H1 (cell line): ENCODE results near the gene LRRC2. TPM values are rescaled to one million over a fixed set of nuclear protein-coding genes. Genes with fewer than 3 reads are reported as not detected.

ENCODE experiments used
- CTCF ChIA-PET: fragments of 300-600 bp; sonication (Branson Sonifier 250); formaldehyde crosslinking; loops from one replicate; lab custom pipeline; 2021; ENCODE audit not compliant: partially characterized antibody; lab: Charles Lee
- POLR2A ChIA-PET: fragments of 300-600 bp; sonication (Branson Sonifier 250); formaldehyde crosslinking; loops from one replicate; lab custom pipeline; 2021; ENCODE audit warnings: inconsistent platforms; ENCODE audit not compliant: partially characterized antibody; lab: Charles Lee
- DNase-seq, 2 experiments: peaks; one replicate each; pipeline versions ENCODE4 v3.0.0 to v3.0.0-alpha.2; 2010 to 2022; ENCODE audit warnings: low spot score in 2 of 2, low read depth in 1 of 2, mixed read lengths in 1 of 2
- FAIRE-seq: peaks from 2 replicates; lab custom pipeline; 2011; peaks lifted over from hg19 to GRCh38; lab: Jason Lieb, UNC
- H2AFZ ChIP-seq: 2 replicates; pipeline ENCODE4 v1.8.1; 2012; ENCODE audit warnings: low read length, inconsistent platforms
- H2AK5ac ChIP-seq: 2 replicates; pipeline ENCODE4 v1.6.1; 2013; ENCODE audit warnings: low read depth, low read length
- H2BK120ac ChIP-seq: replicated peaks from 2 replicates; pipeline ENCODE3; 2013; ENCODE audit warnings: low read depth, low read length, inconsistent platforms
- H2BK12ac ChIP-seq: 2 replicates; pipeline ENCODE4 v1.6.1; 2013; ENCODE audit warnings: low read depth, low read length
- H2BK15ac ChIP-seq: 2 replicates; pipeline ENCODE4 v1.6.1; 2013; ENCODE audit warnings: low read length
- H2BK20ac ChIP-seq: 2 replicates; pipeline ENCODE4 v1.6.1; 2013; ENCODE audit warnings: low read length
- H2BK5ac ChIP-seq: 2 replicates; pipeline ENCODE4 v1.6.1; 2013; ENCODE audit warnings: low read depth, low read length
- H3K14ac ChIP-seq: 2 replicates; pipeline ENCODE4 v1.6.1; 2013; ENCODE audit warnings: inconsistent platforms; ENCODE audit not compliant: insufficient read length
- H3K18ac ChIP-seq: 2 replicates; pipeline ENCODE4 v1.6.1; 2013; ENCODE audit warnings: low read length; ENCODE audit errors: extremely low read depth
- H3K23ac ChIP-seq: 2 replicates; pipeline ENCODE4 v1.6.1; 2013; ENCODE audit warnings: inconsistent platforms; ENCODE audit not compliant: insufficient read length
- H3K23me2 ChIP-seq: 2 replicates; pipeline ENCODE4 v1.6.1; 2013; ENCODE audit warnings: low read depth, low read length
- H3K27ac ChIP-seq: 2 replicates; pipeline ENCODE4 v1.6.1; 2011; ENCODE audit warnings: low read depth, low read length, inconsistent platforms
- H3K27me3 ChIP-seq, 4 experiments: replicated peaks in 1 of 4; 1 replicate in 1 of 4; 2 replicates in 3 of 4; pipeline versions ENCODE4 v1.6.1 to v1.8.1; 2011 to 2013; ENCODE audit warnings: low read length in 3 of 4, mild to moderate bottlenecking in 3 of 4, inconsistent platforms in 2 of 4, mixed read lengths in 2 of 4, moderate library complexity in 1 of 4; ENCODE audit not compliant: control insufficient read depth in 3 of 4, insufficient read depth in 3 of 4; ENCODE audit errors: extremely low read depth in 1 of 4
- H3K36me3 ChIP-seq, 4 experiments: 2 replicates each; pipeline versions ENCODE4 v1.6.1 to v1.8.1; 2011 to 2013; ENCODE audit warnings: mild to moderate bottlenecking in 4 of 4, low read length in 3 of 4, moderate library complexity in 2 of 4, control low read depth in 1 of 4, inconsistent platforms in 1 of 4; ENCODE audit not compliant: insufficient read depth in 4 of 4, control insufficient read depth in 2 of 4
- H3K4ac ChIP-seq: replicated peaks from 2 replicates; pipeline ENCODE3; 2013; ENCODE audit warnings: low read length, low read depth, mixed read lengths, inconsistent platforms; ENCODE audit not compliant: insufficient read length
- H3K4me1 ChIP-seq, 4 experiments: replicated peaks in 1 of 4; 1 replicate in 1 of 4; 2 replicates in 3 of 4; pipeline versions ENCODE4 v1.6.1 to v1.8.1; 2011 to 2013; ENCODE audit warnings: low read length in 3 of 4, inconsistent platforms in 2 of 4, mixed read lengths in 1 of 4; ENCODE audit not compliant: insufficient read depth in 4 of 4, control insufficient read depth in 3 of 4
- H3K4me2 ChIP-seq, 2 experiments: 2 replicates each; pipeline versions ENCODE4 v1.6.1 to v1.8.1; 2011 to 2013; ENCODE audit warnings: low read depth in 2 of 2, low read length in 2 of 2, control low read depth in 1 of 2, inconsistent platforms in 1 of 2, mild to moderate bottlenecking in 1 of 2; ENCODE audit not compliant: insufficient read depth in 1 of 2
- H3K4me3 ChIP-seq, 4 experiments: fragments of 200-600, 300-600 bp in 1 of 4; sonication (generic), shearing (Covaris generic), sonication (Bioruptor Twin) in 1 of 4; 2 replicates each; pipeline versions ENCODE4 v1.5.1 to v1.8.1; 2011 to 2016; ENCODE audit warnings: low read length in 4 of 4, low read depth in 3 of 4, control low read depth in 2 of 4, inconsistent platforms in 2 of 4, mild to moderate bottlenecking in 2 of 4, mixed read lengths in 1 of 4, moderate library complexity in 1 of 4; ENCODE audit not compliant: insufficient read depth in 2 of 4; ENCODE audit errors: extremely low read depth in 1 of 4
- H3K56ac ChIP-seq: replicated peaks from 2 replicates; pipeline ENCODE3; 2013; ENCODE audit warnings: low read depth, mild to moderate bottlenecking, mixed read lengths, low read length, inconsistent platforms; ENCODE audit not compliant: insufficient read length
- H3K79me1 ChIP-seq: 2 replicates; pipeline ENCODE4 v1.6.1; 2013; ENCODE audit warnings: low read depth, low read length, control low read depth
- H3K79me2 ChIP-seq, 2 experiments: 2 replicates each; pipeline versions ENCODE4 v1.6.1 to v1.8.1; 2012 to 2013; ENCODE audit warnings: low read length in 2 of 2, mild to moderate bottlenecking in 2 of 2, inconsistent platforms in 1 of 2; ENCODE audit not compliant: insufficient read depth in 2 of 2, control insufficient read depth in 1 of 2
- H3K9ac ChIP-seq, 4 experiments: replicated peaks in 1 of 4; 1 replicate in 1 of 4; 2 replicates in 3 of 4; pipeline versions ENCODE4 v1.6.1 to v1.8.1; 2011 to 2013; ENCODE audit warnings: low read depth in 3 of 4, low read length in 3 of 4, control low read depth in 2 of 4, mild to moderate bottlenecking in 2 of 4, moderate library complexity in 2 of 4, inconsistent platforms in 1 of 4; ENCODE audit errors: extremely low read depth in 1 of 4
- H3K9me3 ChIP-seq, 2 experiments: 2 replicates each; pipeline versions ENCODE4 v1.6.1 to v1.8.1; 2012 to 2013; ENCODE audit warnings: mild to moderate bottlenecking in 2 of 2, moderate library complexity in 2 of 2, control low read depth in 1 of 2, inconsistent platforms in 1 of 2, low read depth in 1 of 2, low read length in 1 of 2, mixed read lengths in 1 of 2; ENCODE audit not compliant: insufficient read depth in 2 of 2
- H4K20me1 ChIP-seq, 2 experiments: replicated peaks in 1 of 2; 2 replicates each; pipeline versions ENCODE3 to v1.8.1; 2011 to 2013; ENCODE audit warnings: inconsistent platforms in 2 of 2, low read length in 2 of 2, mild to moderate bottlenecking in 1 of 2; ENCODE audit not compliant: insufficient read depth in 2 of 2, control insufficient read depth in 1 of 2
- H4K5ac ChIP-seq: 2 replicates; pipeline ENCODE4 v1.6.1; 2013; ENCODE audit warnings: low read length, low read depth, mixed read lengths, inconsistent platforms; ENCODE audit not compliant: insufficient read length
- H4K8ac ChIP-seq: 2 replicates; pipeline ENCODE4 v1.8.0; 2013; ENCODE audit warnings: mild to moderate bottlenecking, moderate library complexity, low read length, inconsistent platforms; ENCODE audit not compliant: insufficient read depth; ENCODE audit errors: extremely low read depth
- H4K91ac ChIP-seq: replicated peaks from 2 replicates; pipeline ENCODE3; 2013; ENCODE audit warnings: low read length, mixed read lengths, inconsistent platforms; ENCODE audit not compliant: insufficient read length
- BACH1 ChIP-seq: IDR thresholded peaks from 2 replicates; pipeline ENCODE4 v1.6.1; 2012; ENCODE audit warnings: low read length, improper control_type of control experiment
- BRCA1 ChIP-seq: IDR thresholded peaks from 2 replicates; pipeline ENCODE4 v1.6.1; 2012; ENCODE audit warnings: low read depth, low read length, improper control_type of control experiment
- CEBPB ChIP-seq: IDR thresholded peaks from 2 replicates; pipeline ENCODE4 v1.6.1; 2012; ENCODE audit warnings: low read depth, low read length
- FOSL1 ChIP-seq: IDR thresholded peaks from 2 replicates; pipeline ENCODE4 v1.6.1; 2011; ENCODE audit warnings: mild to moderate bottlenecking, low read depth, low read length, moderate library complexity; ENCODE audit not compliant: insufficient read depth
- JUND ChIP-seq: IDR thresholded peaks from 2 replicates; pipeline ENCODE4 v1.6.1; 2011; ENCODE audit warnings: mild to moderate bottlenecking, improper control_type of control experiment, low read length
- KDM1A ChIP-seq: fragments of 200-600, 300-600 bp; sonication (generic); IDR thresholded peaks from 2 replicates; pipeline ENCODE4 v1.7.1; 2016; ENCODE audit warnings: mild to moderate bottlenecking, low read length, borderline replicate concordance
- PHF8 ChIP-seq: fragments of 200-600 bp; sonication (generic); conservative IDR thresholded peaks from 2 replicates; pipeline ENCODE4 v1.7.1; 2012; ENCODE audit warnings: low read depth, mild to moderate bottlenecking, inconsistent platforms, low read length, moderate library complexity
- POLR2A ChIP-seq, 2 experiments: IDR thresholded peaks; 1 replicate in 1 of 2; 2 replicates in 1 of 2; pipeline ENCODE4 v1.6.1; 2011; ENCODE audit warnings: low read depth in 2 of 2, low read length in 2 of 2, mild to moderate bottlenecking in 2 of 2; ENCODE audit errors: control extremely low read depth in 1 of 2
- POLR2AphosphoS5 ChIP-seq: IDR thresholded peaks from 2 replicates; pipeline ENCODE4 v1.6.1; 2011; ENCODE audit warnings: low read depth, low read length
- POU5F1 ChIP-seq: IDR thresholded peaks from 2 replicates; pipeline ENCODE4 v1.6.1; 2011; ENCODE audit warnings: low read depth, mild to moderate bottlenecking, low read length, moderate library complexity
- RFX5 ChIP-seq: IDR thresholded peaks from 2 replicates; pipeline ENCODE4 v1.6.1; 2011; ENCODE audit warnings: low read depth, low read length, improper control_type of control experiment, borderline replicate concordance
- SP1 ChIP-seq: IDR thresholded peaks from 2 replicates; pipeline ENCODE4 v1.6.1; 2011; ENCODE audit warnings: low read depth, low read length
- SP4 ChIP-seq: IDR thresholded peaks from 2 replicates; pipeline ENCODE4 v1.6.1; 2012; ENCODE audit warnings: low read length, inconsistent platforms
- SRF ChIP-seq: IDR thresholded peaks from 2 replicates; pipeline ENCODE4 v1.6.1; 2011; ENCODE audit warnings: mild to moderate bottlenecking, low read depth, low read length, moderate library complexity
- SUZ12 ChIP-seq: fragments of 200-600 bp; sonication (generic); IDR thresholded peaks from 2 replicates; pipeline ENCODE4 v1.6.1; 2012; ENCODE audit warnings: mild to moderate bottlenecking, inconsistent platforms, low read length, moderate library complexity, mixed read lengths
- TCF12 ChIP-seq: IDR thresholded peaks from 2 replicates; pipeline ENCODE4 v1.6.1; 2011; ENCODE audit warnings: low read depth, mild to moderate bottlenecking, low read length
- YY1 ChIP-seq: IDR thresholded peaks from 2 replicates; pipeline ENCODE4 v1.6.1; 2011; ENCODE audit warnings: low read depth, mild to moderate bottlenecking, low read length
- WGBS, 2 experiments: shearing (Covaris generic) in 1 of 2; methylation state at CpG; one replicate each; pipeline versions ENCODE4 v1.1.6 to v1.1.7; 2013 to 2015; ENCODE audit warnings: low lambda C conversion rate in 2 of 2, mixed read lengths in 2 of 2, inconsistent platforms in 1 of 2, low coverage in 1 of 2, missing lambda C conversion rate in 1 of 2; ENCODE audit not compliant: insufficient replicate concordance in 2 of 2, insufficient coverage in 1 of 2, insufficient read length in 1 of 2; ENCODE audit errors: extremely low coverage in 1 of 2, missing lambda C conversion rate in 1 of 2; 5-methylcytosine and 5-hydroxymethylcytosine counted together
- polyA plus RNA-seq, 7 experiments: library from polyadenylated mRNA; depleted of rRNA in 3 of 7; stranded (reverse) in 5 of 7; unstranded in 2 of 7; fragments of >200 nt in 5 of 7; fragments of 200-250 nt in 2 of 7; gene quantifications; 1 replicate in 5 of 7; 2 replicates in 1 of 7; 4 replicates in 1 of 7; pipeline versions ENCODE4 v1.2.1 to v1.2.3, GENCODE V29; 2011 to 2013; ENCODE audit warnings: missing spikeins in 2 of 7, mixed read lengths in 2 of 7
- total RNA-seq: library from RNA; stranded (reverse); fragmentation: NEBNext Ultra II Directional; extraction: Animal tissue kit (Norgen Biotek cat#: 25700); gene quantifications from 2 replicates; pipeline ENCODE4 v1.2.1, GENCODE V29; 2021

Gene LRRC2
- total and polyA plus RNA-seq, 2 of the 8 experiments (the other 6 are each of a cell fraction or from before 2014, with no cell fraction given) = 1.4 to 6.4 TPM

- no peak overlapping the region for H3K4me2 ChIP-seq
- no peaks in the 10 kb centered on the region; a peak in 1 of 7 replicates for H3K27me3 ChIP-seq
- H2AFZ ChIP-seq = no peak overlapping the region
- no peak overlapping the region for H2AK5ac ChIP-seq
- H3K4me3 ChIP-seq = no peak overlapping the region
- H3K9ac ChIP-seq = no peak overlapping the region
- no peak overlapping the region for H3K4ac ChIP-seq
- no peak overlapping the region for H4K5ac ChIP-seq
- CTCF ChIA-PET = interaction anchor here (1.0 to 3.9 kb wide), 5 partner anchors 11 to 207 kb away, joined by 3 to 11 read pairs (median 3); no protein-coding TSS in a partner anchor
- no peak overlapping the region for H2BK15ac ChIP-seq
- H3K79me1 ChIP-seq = no peaks in the 10 kb centered on the region
- H2BK20ac ChIP-seq = no peak overlapping the region
- POLR2A ChIA-PET = interaction anchor here (2.2 kb wide), 1 partner anchor 110 kb away, joined by 7 read pairs; no protein-coding TSS in a partner anchor
- H4K8ac ChIP-seq = no peak overlapping the region
- no peak overlapping the region for H2BK5ac ChIP-seq
- H3K4me1 ChIP-seq = no peaks in the 10 kb centered on the region
- no peaks in the 10 kb centered on the region for H3K9me3 ChIP-seq
- H3K18ac ChIP-seq = no peak overlapping the region
- DNase-seq (no peak), FAIRE-seq (no peak)
- no peak overlapping the region for H3K14ac ChIP-seq
- no peak overlapping the region for H3K27ac ChIP-seq
- H4K91ac ChIP-seq = no peak overlapping the region
- H2BK12ac ChIP-seq = no peak overlapping the region
- H3K79me2 ChIP-seq = no peaks in the 10 kb centered on the region
- H3K36me3 ChIP-seq = no peaks in the 10 kb centered on the region
- H2BK120ac ChIP-seq = no peak overlapping the region
- H3K23ac ChIP-seq = no peak overlapping the region
- H4K20me1 ChIP-seq = no peaks in the 10 kb centered on the region
- 92% methylated on average over 4 of the region's 4 CpGs; no CpG with 5 or more reads in 1 of the 2 experiments for WGBS, 2 experiments
- peaks cover 2% of the 10 kb centered on the region; the same call in 1 of the 2 replicates for H3K23me2 ChIP-seq
- H3K56ac ChIP-seq = no peak overlapping the region
- TF ChIP-seq SUZ12 (no peak), BACH1 (no peak), POLR2AphosphoS5 (no peak), SRF (no peak), YY1 (no peak), JUND (no peak), BRCA1 (no peak), KDM1A (no peak), SP4 (no peak), CEBPB (no peak), SP1 (no peak), POU5F1 (no peak), POLR2A (IDR thresholded peaks at IDR 0.05; ENCODE audit: control extremely low read depth in 1 of 2, low read depth in 2 of 2, low read length in 2 of 2) (no peak), PHF8 (no peak), FOSL1 (no peak), RFX5 (no peak), TCF12 (no peak)
Observed at GRCh38 chr3:46477145-46477544, 89.0 kb downstream of the LRRC2 start.
